CD4-positive, alpha-beta T cell treated with Interleukin-21 for 1 hour (primary cell): ENCODE results near the gene ZNF555.
A peak's percentile ranks its signal among the peaks of the same experiment; 100 is the strongest.
"Not testable (repeated sequence)": the region's sequence is repeated elsewhere in the genome, so short reads cannot be mapped to it uniquely, and the experiment has no call there.

ENCODE experiments used
- DNase-seq: peaks from one replicate; pipeline ENCODE4 v3.0.0-alpha.2; 2020

Gene ZNF555

DNA sequence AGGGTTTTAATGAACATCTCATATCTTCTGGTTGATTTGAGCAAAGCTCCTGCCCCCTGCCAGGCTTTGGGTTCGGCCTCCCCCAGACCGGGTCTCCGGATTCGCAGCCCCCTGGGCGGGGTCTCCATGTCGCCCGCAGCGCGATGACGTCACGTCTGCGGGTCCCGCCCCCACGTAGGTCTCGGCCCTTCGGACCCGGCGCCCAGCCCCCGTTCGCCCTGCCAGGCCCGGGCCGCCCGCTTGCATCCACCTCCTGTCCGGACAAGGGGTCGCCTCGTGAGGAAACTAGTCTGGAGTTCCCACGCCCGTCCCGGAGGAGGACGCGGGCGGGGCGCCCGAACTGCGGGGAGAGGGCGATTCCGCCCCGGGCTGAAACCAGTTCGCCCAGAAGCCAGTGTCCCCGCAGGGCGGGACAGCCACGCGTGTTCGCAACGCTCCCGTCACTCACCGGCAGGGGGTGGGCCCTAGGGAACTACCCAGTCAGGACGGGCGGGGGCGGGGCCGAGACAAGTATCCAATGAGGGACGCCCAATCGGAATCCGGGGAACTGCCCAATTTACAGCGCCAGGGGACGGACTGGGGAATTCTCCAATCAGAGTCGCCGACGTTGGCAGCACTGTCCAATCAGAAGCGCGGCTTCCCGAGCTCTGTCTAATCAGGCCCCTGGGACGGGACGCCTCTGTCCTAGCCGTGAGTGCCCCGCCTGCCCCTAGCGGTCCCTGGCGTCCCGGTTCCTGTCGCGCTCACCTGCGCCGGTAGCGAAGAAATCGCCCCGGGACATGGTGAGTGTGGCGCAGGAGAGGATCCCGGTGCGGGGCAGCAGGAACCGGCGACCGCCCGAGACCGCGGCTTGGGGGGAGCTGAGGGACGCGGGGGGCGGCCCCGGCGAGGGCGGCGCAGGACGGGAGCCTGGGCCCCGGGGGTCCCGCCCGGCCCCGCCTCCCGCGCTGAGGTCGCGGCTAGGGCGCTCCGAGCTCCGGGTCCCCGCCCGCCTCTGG lies at the start of gene ZNF555:
Gene ZNF555, plus strand, starts transcription at position 682 of the 998 bp plus-strand sequence. Its CDS starts 98 bp downstream, at position 780.
- DNase-seq, result peak; percentile 99

DNA sequence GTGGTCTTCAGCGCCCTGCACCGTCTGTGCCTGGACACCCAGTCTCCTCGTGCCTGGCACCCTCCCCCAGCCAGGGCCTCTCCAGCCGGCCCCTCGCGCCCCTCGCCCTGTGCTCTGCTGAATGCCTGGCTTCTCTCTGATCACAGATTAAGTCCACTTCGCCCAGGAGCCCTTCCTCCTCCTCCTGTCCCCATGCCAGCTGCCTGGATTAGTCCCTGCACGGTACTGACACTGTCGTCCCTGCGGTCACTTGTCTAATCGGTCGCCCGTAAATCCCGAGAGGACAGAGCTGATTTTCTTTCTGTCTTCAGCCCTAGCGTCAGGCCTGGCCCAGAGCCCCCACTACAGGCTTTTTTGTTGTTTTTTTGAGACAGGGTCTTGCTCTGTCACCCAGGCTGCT lies 49.4 kb upstream of the ZNF555 start:
- DNase-seq, result no peak

DNA sequence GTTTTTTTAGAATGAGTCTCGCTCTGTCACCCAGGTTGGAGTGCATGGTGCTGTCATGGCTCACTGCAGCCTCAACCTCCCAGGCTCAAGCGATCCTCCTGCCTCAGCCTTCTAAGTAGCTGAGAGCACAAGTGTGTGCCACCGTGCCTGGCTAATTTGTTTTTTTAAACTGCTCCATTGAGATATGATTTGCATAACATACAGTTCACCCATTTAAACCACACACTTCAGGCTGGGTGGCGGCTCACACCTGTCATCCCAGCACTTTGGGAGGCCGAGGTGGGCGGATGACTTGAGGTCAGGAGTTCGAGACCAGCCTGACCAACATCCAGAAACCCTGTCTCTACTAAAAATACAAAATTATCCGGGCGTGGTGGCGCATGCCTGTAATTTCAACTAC lies 48.6 kb upstream of the ZNF555 start:
- DNase-seq, result not testable (repeated sequence)

DNA sequence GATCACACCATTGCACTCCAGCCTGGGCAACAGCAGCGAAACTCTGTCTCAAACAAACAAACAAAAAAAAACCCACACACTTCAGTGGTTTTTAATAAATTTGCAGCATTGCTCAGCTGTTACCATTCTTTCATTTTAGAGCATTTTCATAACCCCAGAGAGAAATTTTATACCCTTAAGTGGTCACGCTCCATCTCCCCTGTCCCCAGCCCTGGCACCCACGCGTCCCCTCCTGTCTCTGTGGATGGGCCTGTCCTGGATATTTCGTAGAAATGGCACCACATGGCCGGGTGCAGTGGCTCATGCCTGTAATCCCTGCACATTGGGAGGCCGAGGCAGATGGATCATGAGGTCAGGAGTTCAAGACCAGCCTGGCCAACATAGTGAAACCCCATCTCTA lies 48.1 kb upstream of the ZNF555 start:
- DNase-seq, result no peak

DNA sequence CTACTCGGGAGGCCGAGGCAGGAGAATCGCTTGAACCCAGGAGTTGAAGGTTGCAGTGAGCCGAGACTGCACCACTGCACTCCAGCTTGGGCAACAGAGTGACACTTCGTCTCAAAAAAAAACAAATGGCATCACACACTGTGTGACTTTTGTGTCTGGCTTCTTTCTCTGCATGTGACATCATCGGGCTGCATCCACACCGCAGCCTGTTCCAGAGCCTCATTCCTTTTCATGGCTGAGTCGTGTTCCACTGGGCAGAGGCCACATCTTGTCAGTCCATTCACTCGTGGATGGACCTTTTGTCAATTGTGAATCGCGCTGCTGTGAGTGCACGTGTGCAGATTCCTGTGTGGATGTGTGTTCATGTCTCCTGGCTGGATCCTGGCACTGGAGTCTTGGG lies 47.7 kb upstream of the ZNF555 start:
- no peak for DNase-seq

DNA sequence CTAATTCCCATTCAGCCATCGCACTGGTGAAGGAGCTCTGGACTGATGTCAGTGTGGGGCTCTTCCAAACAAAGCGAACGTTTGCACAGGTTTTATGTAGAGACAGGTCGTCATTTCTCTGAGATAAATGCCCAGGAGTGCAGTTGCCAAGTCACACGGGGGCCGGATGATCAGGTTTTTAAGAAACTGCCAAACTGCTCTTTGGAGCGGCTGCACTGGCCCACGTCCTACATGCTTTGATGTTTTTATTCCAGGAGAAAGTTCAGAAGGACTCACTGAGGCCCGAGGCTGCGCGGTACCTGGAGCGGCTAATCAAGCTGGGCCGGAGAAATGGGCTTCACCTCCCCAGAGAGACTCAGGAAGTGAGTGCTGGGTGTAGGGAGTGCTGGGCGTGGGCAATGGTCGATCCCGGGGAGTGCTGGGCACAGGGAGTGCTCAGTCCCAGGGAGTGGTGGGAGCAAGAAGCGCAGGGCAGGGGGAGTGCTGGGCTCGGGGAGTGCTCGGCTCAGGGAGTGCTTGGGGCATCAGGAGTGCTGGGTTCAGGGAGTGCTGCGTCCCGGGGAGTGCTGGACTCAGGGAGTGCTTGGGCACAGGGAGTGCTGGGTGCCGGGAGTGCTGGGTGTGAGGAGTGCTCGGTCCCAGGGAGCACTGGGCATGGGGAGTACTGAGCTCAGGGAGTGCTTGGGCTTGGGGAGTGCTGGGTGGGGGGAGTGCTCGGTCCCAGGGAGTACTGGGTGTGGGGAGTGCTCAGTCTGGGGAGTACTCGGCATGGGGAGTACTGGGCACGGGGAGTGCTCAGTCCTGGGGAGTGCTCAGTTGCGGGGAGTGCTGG lies 45.2 kb upstream of the ZNF555 start:
- DNase-seq, result no peak

DNA sequence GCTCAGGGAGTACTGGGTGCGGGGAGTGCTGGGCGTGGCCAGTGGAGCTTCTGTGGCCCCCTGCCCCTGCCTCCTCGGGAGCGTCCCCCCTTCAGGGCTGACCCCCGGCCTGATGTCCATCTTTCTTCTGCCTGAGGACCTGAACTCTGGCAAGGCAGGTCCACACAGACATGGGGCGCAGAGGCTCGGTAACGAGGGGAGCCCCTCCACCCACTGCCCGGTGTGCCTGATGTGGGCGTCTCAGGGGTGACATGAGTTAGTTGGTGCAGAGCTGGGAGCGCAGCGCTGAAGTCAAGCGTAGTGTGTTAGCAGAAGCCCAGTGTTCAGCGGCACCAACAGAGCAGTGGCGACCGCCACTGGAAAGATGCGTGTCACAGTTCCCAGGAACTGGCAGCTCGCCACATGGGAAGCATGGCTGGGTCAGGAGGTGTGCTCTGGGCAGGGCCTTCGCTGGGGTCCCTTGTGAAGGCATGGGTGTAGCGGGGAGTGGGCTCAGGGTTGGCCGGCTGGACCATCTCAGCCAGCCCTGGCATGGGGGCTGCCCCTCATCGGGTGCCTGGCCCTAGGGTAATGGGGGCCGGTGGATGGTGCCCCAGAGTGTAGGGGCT lies 44.5 kb upstream of the ZNF555 start:
- DNase-seq, result no peak

DNA sequence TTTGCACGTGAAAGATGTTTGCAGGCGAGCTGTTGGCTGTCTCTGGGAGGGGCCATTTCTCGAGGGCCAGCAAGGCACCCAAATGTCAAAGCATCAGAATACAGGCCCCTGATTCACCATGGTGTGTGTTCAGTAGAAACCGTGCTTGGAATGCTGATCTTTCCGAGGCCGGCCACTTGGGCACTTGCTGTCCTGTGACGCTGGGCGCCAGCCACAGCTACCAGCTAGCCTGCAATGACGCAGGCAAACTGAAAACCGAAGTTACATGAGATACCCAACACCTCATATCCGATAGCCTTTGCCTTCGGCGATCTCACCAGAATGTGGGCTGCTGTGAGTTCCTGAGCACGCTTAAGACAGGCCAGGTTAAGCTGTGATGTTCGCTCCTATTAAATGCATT lies 44.0 kb upstream of the ZNF555 start:
- no peak for DNase-seq

DNA sequence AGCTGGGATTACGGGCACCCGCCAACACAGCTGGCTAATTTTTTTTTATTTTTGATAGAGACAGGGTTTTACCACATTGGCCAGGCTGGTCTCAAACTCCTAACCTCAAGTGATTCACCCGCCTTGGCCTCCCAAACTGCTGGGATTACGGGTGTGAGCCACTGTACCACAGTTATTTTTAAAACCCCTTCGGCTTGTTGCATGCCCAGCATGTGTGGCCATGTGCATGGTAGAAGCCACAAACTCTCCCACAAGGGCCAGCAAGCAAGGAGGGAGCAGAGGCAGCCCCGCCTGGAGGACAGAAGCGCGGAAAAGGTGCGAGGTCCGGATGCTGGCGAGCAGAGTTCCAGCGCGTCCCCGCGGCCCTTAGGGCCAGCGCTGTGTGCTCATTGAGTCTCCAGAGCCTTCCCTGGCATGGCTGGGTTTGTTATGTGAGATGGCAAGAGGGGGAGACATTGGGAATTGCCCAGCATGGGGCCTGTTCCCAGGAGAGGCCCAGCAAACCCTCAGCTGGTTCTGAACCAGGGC lies 43.1 kb upstream of the ZNF555 start:
- no peak for DNase-seq

DNA sequence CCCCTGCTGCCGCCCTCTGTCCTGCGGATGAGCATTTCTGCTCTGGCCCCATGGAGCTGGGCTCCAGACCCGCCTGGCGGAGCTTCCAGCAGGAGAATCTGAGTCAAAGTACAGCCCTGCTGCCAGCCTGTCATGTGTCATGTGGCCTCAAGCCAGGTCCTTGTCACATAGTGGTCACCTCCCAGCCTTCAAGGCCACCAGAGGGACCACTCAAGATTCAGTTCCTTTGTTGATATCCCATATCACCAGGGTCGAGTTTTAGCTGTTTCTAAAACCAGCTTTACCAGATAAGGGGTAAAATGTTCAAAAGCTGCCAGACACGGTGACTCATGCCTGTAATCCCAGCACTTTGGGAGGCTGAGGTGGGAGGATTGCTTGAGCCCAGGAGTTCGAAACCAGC lies 42.5 kb upstream of the ZNF555 start:
- no peak for DNase-seq

DNA sequence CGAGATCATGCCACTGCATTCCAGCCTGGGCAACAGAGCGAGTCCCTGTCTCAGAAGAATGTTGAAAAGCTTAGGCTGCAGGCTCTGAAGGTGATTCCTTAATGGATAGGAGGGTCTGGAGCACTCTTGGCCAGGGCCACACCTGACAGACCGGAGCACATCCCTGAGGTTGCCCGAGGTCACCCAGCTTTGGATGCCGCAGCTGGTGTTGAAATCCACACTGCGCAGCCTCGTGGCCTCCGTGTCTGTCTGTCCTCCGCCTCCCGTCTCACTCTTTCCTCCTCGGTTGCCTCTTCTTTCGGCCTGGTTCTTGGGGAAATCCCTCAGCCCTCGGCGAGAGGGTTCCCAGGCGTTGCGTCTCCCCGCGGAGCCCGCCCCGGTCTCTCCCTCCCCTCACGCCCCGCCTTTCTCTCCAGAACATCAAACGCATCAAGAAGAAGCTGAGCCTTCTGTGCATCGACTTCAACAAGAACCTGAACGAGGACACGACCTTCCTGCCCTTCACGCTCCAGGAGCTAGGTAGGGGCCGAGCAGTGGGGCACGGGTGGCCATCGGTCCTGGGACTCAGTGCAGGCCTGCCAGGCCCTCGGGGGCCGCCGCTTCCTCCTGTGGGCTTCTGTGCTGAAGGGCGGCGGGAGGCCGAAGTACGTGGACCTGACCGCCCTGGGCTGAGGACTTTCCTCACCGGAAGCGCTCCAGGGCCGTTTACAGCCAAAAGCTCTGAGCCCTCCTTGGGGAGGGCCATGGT lies 41.8 kb upstream of the ZNF555 start:
- no peak for DNase-seq

DNA sequence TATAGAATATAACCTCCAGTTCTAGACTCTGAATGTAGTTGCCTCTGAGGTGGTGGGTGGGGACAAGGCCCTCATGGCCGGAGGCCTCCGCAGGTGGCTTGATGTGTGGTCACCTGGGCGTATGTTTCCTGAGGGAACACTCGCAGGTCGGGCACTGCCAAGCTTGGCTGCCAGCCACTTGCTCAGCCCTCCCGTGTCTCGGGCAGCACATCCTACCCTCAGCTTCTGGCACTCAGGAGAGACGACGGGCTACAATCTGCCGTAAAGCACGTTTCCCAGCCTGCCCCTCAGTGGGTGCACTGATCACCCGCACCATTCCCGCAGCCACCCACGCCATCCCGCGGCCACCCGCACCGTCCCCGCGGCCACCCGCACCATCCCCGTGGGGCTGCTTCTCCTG lies 40.8 kb upstream of the ZNF555 start:
- no peak for DNase-seq

DNA sequence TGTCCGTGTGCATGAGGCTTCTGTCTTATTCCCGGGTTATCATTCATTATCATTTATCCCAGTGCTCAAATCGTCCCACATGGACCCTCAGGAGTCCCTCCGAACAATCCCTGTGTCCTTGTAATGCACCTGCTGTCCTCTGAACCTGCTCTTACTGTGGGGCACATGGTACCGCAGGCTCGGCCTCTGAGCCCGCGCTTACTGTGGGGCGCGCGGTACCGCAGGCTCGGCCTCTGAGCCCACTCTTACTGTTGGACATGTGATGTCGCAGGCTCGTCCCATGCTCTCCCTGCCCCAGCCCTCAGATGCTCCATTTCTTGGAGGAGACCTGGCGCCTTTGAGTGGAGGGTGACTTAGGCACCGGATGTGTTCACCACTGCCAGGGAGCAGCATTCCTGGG lies 38.4 kb upstream of the ZNF555 start:
- DNase-seq, result no peak

DNA sequence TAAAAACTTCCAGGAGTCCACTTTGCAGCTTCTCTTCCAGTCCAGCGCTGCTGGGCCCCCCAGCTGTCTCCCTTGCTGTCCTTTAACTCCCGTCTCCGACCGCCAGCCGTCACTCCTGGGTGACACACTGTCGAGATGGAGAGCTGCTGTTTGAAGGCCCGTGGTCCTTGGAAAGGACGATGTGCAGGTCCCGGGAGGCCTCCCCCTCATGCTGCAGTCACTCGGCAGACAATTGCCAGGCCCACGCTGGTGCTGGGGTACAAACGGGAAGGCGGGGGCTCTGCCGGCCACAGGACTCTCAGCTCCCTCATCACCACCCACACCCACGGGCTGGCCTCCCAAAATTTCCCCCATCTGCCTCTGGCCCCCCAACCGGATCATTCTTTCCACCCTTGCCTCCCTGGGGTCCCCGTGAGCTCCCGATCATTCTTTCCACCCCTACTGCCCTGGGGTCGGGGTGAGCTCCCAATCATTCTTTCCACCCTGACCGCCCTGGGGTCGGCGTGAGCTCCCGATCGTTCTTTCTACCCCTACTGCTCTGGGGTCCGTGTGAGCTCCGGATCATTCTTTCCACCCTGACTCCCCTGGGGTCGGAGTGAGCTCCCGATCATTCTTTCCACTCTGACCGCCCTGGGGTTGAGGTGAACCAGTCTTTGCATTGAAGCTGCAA lies 37.7 kb upstream of the ZNF555 start:
- no peak for DNase-seq

DNA sequence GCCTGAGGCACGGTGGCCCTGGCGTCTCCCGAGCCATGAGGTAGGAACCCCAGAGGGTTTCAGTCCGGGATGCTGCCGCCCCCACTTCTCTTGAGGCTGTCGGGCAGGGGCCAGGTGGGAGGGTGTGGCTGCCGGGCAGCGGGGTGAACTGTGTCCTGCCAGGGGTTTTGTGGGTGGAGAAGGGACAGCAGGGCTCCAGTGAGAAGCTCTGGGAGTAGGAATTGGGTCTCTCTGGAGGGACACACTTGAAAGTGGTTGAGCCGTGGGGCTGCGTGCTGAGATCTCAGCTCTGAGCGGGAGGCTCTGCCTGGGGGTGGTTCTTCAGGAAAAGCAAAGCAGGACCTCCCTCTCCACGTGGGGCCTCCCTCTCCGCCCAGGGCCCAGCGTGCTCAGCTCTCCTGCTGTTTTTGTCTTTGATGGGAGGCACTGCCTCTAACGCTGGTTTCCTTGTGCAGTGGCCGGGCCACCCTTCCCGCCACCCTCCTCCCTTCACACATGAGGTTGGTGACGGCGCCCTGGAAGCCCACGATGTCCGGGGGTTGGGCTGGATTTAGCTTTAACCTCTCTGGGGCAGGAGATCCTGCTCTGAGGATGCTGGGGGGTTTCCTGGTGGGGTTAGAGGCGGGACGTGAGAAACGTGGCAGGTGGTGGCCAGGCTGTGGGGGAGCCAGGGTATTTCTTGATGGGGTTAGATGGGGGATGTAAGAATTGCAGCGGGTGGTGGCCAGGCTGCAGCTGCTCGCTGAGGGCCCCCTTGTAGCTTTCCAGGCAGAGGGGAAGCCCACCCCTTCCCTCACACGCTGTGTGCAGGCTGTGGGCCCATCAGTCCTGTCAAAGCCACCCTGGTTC lies 36.9 kb upstream of the ZNF555 start:
- DNase-seq, result no peak

DNA sequence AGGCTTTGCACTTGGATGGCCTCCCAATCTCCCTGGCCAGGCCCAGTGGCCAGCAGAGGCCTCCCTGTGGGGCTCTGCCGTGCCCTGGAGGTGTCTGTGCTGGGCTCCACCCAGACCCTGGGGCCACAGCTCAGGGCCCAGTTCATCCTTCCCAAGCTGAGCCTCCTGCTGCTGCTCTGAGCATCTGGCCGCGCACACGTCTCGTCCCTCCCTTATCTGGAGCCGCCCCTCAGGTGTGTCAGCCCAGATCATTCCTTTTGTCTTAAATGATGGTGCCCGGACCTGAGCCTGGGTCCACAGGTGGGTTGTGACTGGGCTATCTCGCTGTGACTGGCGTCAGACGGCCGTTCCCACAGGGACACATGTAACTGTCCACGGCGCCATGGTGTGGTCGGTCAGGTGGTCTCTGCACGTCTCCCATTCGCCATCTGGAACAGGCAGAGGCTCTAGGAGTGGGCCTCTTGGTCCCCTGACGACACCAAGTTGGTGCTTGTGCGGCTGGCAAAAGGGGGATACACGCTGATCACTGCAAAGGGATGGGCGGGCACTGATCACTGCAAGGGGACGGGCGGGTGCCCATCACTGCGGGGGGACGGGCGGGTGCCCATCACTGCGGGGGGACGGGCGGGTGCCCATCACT lies 35.9 kb upstream of the ZNF555 start:
- no peak for DNase-seq

DNA sequence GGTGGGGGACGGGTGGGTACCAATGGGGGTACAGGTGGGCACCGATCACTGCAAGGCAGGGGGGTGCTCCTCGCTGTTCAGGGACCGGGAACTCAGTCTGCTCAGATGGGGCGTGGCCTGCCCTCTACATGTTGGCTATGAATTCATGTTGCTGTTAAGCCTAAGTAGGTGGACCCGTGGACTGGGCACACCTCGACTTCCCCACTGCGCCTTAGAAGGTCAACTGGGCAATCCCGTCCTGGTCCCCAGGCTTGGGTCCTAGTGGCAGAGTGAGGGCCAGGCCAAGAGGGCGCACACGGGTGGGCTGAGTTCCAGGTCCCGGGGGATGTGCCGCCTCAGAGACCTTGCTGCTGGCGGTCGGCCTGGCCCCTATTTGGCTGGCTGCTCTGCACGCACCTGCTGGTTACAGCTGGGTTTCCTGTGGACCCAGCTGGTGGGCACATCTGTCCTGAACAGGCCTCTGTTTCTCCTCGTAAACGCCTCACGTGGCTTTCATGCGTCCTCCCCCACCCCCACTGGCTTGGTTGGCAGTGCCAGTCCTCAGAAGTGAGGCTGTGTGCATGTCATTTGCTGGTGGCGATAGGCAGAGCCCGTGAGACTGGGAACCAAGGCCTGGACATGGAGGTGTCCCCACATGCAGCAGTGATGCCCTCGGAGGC lies 35.2 kb upstream of the ZNF555 start:
- DNase-seq, result no peak

DNA sequence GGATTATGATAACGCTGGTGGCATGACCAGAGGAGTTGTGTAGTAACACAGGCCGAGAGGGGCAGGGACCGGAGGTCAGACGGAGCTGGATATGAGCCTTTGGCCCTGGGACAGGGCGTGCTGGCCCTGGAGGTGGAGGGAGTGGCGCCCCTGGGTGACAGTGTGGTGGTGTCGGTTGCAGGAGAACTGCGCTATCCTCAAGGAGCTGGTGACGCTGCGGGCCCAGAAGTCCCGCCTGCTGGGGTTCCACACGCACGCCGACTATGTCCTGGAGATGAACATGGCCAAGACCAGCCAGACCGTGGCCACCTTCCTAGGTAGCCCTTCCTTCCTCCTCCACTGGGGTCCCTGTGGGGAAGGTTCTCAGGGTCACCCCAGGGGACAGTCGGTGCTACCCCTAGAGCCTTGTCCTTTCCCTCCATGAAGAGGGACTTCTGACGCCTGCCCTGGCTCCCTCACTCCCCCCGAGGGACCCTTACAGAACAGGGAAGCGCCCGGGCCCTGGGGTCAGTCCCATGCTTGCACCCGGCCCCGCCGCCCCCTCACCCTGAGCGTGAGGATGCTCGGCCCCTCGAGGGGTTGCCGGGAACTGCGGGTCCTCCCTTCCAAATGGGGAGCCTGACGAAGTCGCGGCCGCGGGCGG lies 34.4 kb upstream of the ZNF555 start:
- DNase-seq, result no peak
